GM19372 (cell line): ENCODE measurements around the gene OSBP2.
A peak's percentile ranks its signal among the peaks of the same experiment; 100 is the strongest.

Source experiments
- ATAC-seq: cut with Tn5 transposase; IDR thresholded peaks from one replicate; pipeline ENCODE4 v1.9.1; 2021; ENCODE audit warnings: mild to moderate bottlenecking, low read depth, moderate library complexity; ENCODE audit not compliant: unreplicated experiment

The OSBP2 gene, protein sequence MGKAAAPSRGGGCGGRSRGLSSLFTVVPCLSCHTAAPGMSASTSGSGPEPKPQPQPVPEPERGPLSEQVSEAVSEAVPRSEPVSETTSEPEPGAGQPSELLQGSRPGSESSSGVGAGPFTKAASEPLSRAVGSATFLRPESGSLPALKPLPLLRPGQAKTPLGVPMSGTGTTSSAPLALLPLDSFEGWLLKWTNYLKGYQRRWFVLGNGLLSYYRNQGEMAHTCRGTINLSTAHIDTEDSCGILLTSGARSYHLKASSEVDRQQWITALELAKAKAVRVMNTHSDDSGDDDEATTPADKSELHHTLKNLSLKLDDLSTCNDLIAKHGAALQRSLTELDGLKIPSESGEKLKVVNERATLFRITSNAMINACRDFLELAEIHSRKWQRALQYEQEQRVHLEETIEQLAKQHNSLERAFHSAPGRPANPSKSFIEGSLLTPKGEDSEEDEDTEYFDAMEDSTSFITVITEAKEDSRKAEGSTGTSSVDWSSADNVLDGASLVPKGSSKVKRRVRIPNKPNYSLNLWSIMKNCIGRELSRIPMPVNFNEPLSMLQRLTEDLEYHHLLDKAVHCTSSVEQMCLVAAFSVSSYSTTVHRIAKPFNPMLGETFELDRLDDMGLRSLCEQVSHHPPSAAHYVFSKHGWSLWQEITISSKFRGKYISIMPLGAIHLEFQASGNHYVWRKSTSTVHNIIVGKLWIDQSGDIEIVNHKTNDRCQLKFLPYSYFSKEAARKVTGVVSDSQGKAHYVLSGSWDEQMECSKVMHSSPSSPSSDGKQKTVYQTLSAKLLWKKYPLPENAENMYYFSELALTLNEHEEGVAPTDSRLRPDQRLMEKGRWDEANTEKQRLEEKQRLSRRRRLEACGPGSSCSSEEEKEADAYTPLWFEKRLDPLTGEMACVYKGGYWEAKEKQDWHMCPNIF

DNA sequence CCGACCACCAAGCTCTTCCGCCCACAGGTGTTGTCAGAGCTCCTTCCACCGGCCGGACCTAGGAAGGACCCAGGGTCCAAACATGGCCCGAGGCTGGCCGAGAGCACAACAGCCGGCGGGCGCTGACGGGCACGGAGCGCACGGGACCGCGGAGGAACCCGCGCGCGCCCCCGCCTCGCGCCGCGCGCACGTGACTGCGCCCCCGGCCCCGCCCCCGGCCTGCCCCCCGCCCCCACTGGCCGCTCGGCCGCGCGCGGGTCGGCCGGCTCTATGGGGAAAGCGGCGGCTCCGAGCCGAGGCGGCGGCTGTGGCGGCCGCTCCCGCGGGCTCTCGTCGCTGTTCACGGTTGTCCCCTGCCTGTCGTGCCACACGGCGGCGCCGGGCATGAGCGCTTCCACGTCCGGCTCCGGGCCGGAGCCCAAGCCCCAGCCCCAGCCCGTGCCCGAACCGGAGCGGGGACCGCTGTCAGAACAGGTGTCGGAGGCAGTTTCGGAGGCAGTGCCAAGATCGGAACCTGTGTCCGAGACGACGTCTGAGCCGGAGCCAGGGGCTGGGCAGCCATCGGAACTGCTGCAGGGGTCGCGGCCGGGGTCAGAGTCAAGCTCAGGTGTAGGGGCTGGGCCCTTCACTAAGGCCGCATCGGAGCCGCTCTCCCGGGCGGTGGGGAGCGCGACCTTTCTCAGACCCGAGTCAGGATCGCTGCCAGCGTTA is at the start of gene OSBP2:
TSS of gene OSBP2 (plus strand) at position 235 of the 711 bp plus-strand sequence. CDS start at position 271, 36 bp downstream.
- ATAC-seq: no peak

DNA sequence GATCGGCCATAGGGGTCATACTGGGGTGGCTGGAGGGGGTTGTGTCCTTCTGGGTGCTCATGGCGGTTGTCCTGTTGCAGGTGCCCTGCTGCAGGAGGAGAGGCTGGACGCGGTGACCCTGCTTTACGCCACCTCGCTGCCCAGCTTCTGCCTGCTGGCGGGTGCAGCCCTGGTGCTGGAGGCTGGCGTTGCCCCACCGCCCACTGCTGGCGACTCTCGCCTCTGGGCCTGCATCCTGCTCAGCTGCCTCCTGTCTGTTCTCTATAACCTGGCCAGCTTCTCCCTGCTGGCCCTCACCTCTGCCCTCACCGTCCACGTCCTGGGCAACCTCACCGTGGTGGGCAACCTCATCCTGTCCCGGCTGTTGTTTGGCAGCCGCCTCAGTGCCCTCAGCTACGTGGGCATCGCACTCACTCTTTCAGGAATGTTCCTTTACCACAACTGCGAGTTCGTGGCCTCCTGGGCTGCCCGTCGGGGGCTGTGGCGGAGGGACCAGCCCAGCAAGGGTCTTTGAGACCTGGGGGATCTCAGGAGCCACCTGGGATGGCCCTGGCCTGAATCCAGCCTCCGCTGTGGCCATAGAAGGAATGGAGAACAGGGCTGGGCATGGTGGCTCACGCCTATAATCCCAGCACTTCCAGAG is 48.0 kb upstream of the OSBP2 start:
- ATAC-seq: no peak

DNA sequence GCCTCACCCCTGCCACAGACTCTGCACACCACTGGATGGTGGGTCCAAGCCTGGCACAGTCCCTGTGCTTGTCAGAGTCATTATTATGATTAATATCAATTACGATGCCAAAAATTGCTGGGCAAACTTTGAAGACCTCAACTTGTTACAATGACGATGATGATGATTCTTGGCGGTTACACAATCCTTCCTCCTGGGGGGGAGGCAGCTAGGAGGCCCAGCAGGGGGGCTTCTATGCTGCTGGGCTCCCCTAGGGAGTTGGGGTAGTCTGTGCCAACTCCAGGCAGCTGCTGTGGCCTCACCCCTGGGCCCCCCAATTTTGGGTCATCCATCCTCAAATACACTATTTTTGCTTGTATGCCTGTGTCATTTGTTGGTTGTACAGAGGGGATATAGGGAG is 47.1 kb upstream of the OSBP2 start:
- ATAC-seq: no peak

DNA sequence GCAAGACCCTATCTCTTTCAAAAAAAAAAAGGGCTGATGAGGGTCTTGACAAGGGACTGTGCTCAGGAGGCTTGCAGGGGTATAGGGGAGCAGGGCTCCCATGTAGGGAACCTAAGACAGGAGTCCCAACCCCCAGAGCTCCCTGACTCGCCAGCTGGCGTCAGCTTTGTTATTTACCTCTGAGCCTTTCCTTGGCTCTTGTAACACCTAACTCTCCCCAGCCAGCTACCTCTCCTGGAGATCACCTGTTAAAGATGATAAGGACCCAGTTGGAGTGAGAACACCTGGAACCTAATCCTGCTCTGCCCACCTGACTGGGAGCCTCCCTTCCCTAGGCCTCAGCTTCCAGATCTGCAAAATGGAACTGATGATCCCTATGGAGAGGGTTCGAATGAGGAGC is 45.8 kb upstream of the OSBP2 start:
- ATAC-seq: no peak

DNA sequence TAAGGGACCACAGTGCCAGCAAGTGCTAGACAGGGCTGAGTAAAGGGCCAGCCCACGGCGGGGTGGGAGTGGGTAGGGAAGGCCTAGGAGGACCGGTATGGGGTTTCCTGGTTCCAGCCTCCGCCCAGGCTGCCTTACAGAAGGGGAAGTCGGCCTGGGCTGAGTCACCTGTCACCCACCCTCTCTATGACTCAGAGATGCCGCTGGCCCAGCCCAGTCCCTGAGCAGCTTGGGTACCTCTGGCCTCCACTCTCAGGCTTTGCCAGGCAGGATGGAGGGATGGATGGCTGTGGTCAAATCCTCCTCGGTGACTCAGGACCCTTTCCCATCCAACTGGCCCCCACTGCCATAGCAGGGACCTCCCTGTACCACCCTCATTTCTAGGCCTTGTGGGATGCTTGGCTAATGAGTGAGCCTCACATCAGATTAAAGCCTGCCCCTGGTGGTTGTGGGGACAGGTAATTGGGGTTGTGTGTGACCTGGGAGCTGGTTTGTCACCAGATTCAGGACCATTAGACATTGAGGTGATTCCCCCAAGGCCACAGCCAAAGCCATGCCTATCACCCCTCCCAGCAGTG is 45.2 kb upstream of the OSBP2 start:
- no peak for ATAC-seq

DNA sequence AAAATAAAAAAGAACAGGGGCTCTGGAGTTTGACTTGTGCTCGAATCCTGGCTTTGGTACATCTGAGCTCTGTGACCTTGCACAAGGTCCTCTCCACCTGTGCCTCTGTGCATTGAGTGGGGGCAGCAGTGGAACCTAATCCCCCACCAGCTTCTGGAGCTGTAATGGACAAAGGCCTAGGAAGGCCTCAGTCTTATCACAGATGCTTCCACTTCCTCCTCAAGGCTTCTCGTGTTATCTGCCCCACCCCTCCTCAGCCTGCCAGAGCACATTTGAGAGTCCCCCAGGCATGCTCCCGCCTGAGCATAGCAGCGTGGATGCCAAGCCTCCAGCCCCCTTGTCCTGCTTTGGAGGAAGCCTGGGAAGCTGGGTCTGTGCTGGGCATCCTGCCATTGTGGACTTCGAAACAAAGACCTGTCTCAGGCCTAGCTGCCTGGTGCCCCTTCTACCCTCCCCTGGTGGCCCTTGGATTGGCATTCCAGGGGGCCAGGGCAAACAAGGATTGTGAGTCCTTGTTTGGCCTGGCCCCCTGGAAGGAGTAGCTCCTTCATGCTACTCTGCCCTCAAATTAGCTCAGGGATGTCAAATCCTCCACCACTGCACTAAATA is 44.1 kb upstream of the OSBP2 start:
- no peak for ATAC-seq

DNA sequence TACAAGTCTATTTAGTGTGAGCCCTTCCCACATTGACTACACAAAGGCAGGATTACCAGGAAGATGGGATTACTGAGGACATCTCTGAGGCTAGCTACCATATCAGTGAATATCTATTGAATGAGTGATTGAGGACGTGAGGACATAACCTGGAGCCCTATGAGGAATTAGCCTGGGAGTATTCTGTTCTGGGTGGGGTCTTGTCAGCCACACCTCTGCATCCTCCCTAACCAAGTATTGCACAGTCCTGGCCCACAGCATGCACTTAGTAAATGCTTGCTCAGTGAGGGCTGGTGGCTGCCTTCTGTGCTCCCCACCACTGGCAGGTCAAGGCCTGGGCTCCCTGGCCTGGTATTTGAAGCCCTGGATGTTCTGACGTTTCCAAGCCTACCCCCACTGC is 41.8 kb upstream of the OSBP2 start:
- no peak for ATAC-seq

DNA sequence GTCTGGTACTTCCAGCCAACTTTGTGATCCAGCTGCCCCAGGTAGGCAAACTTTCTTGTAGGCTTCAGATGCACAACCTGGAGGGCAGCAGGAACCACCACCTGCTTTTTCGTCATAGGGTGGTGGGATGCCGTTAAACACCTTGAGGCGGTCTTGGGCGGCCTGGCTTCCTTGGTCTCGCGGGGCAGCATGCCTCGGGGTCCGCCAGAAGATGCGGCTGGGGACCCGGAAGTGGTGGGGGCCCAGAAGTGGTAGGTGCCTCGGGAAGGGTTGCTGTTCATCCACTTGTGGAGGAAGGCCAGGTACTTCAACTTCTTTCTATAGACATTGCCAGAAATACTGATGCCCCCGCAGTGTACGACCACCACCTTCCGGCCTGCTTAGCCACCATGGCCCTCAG is 40.3 kb upstream of the OSBP2 start:
- no peak for ATAC-seq

DNA sequence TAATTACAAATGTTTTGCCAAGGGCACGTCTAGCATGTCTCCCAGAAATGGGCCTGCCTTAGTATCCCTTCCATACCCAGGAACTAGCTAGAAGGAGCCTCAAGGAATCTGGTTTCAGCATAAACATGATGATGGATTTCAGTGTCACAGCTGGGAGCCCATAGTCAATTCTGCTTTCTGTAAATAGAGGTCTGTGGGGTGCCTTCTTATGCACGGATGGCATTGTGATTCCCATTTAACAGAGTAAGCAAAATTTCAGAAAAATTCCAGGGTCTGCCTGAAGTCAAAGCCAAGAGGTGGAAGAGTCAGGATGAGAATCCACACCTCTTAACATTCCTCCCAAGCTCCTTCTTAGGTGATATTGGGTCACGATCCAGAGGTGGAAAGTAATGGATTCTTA is 39.1 kb upstream of the OSBP2 start:
- ATAC-seq: no peak

DNA sequence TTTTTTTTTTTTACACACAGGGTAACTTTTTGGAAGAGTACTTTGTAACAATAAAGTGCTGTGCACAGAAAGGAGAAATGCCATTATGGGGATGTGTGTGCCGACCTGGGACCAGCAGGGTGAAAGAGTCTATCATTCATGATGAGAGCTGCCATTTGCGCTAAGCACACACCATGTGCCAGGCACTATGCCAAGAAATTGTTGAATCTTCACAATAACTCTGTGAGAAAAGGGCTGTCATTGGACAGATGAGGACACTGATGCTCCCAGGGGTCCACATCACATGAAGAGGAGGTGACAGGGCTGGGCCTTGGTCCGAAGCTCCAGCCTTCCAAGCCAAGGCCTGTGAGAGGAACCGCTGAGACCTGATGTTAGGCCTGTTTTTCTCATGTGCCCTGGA is 32.6 kb upstream of the OSBP2 start:
- ATAC-seq: no peak

DNA sequence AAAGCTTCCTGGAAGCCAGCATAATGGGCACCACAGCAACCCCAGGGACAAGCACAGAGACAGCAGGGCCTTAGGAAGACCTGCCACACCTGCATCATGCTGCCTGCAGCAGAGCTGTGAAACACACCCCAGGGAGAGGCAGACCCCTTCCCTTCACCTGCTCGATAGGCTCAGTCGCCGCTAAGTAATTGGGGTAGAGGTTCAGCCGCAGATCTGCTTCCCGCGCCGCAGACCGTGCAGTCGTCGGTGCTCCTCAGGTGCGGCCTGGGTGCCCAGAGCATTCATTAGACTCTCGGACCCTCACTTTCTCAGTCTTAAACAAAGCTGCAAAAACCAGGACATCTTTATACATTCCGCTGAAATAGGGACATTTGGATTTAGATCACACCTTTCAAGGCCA is 29.9 kb upstream of the OSBP2 start:
- no peak for ATAC-seq

DNA sequence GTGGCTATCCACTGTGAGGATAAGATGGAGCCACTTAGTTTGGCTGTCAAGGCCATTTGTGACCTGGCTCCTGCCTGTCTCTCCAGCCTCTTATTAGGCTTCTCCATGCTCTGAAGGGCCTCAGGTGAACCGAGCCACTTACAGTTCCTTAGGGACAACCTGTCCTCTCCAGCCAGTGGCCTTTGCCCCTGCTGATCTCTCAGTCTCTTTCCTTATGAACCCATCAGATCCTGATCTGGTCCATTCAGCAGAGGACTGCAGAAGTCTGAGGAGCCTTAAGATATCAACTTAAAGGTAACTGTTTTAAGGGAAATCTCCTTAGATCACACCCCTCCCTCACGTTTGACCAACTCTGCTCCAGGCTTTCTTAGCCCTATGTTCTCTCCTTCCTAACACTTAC is 29.4 kb upstream of the OSBP2 start:
- no peak for ATAC-seq

DNA sequence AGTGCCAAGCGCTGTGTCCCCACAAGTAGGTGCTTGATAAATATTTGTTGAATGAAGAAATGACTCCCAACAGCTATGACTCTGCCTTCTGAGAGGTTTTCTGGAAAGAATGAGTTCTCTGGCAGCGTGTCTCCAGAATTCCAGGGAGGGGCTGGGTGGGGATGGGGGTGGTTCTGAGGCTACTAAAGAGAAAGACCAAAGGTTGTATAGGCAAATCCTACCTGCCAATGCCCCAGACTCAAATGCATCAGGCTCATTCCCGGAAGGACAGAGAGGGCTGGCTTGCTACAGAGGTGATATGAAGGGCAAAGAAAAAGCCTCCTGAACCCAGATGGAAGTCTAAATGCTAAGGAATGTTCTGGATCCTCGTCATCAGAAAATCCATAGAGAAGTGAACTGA is 28.9 kb upstream of the OSBP2 start:
- ATAC-seq: no peak

DNA sequence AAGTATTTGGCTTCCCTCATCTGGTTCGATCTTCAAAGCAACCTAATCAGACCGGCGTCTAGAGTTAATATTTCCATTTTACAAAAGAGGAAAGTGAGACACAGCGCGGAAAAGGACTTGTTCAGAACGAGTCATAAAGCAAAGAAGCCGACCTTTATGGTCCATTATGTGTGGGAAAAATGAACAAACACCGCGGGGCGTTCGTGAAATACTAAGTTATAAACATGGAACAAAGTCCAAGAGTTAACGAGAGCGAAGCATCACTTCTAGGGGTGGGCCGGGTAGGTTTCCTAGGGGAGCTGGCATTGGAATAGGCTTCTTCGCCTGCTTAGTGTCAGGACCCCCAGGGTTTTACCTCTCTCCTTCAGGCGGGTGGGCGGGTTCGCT is 27.6 kb upstream of the OSBP2 start:
- no peak for ATAC-seq

DNA sequence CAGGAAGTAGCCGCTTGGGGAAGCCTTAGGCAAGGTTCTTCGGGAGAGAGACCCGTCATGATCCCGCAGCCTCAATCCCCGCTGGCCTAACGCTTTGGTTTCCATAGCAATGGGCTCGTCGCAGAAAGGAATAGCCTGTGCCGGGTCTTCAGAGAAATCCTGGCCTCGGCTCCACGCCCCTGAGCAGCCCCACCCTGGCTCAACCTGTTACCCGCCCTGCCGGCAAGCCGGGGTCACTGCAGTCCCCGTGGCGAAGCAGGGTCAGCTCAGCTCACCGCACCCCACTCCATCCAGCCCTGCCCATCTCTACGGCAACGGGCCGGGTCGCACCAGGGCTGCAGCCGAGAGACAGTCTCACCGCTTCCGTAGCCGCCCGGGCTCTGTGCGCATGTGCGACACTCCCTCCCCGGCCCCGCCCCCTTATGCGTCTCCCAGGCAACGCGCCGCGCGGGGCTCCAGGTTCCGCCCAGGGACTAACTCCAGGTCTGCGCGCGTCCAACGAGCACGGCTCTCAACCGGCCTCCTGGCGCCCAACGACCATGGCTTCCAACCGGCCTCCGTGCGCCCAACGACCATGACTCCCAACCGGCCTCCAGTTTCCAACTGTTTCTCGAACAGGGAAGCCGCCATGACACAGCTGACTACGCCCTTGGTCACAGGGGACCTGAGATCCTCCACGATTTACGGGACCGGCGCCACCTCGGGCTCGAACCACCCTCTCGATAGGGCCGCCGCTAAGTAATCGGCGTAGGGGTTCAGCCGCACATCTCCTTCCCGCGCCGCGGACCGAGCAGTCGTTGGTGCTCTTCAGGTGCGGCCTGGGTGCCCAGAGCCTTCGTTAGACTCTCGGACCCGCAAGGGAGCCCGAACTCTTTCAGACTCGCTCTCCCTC is 26.9 kb upstream of the OSBP2 start, which contains the start of gene DUSP18:
TSS of gene DUSP18 (minus strand) at position 382 of the 892 bp plus-strand sequence. CDS start 3,872 bp downstream, outside the sequence.
- peak; percentile 92 for ATAC-seq

DNA sequence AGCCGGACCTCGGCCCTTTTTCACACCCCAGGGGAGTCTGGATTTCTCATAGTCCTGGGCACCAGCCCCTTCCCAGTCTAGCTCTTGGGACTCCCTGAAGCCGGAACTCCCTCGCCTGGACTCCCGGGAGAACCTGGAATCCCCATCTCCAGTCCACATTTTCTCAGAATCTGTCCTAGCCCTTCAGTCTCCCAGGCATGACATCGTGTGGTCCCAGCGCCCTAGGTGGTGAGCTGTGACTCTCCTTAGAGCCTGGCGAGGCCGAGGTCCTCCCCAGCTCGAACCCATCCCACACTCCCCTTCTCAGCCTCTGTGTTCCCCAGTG is 26.3 kb upstream of the OSBP2 start:
- ATAC-seq: no peak

DNA sequence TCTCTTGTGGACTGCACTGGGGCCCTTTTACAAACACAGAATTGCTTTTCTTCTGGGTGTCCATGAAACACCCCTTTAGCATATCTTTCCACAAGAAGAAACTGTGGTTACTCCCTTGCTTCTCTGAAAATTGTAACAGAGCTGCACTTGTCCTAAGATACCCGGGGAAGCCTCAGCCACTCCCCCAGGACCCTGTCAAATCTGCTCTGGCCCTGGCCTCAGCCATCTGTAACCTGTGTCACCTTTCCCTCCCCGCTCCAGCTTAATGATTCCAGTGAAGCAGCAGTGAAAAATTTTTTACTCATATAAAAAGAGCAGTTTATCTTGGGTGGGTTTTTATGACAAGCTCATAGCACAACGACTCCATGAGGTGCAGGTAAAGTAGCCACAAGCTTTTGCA is 23.6 kb upstream of the OSBP2 start:
- no peak for ATAC-seq

DNA sequence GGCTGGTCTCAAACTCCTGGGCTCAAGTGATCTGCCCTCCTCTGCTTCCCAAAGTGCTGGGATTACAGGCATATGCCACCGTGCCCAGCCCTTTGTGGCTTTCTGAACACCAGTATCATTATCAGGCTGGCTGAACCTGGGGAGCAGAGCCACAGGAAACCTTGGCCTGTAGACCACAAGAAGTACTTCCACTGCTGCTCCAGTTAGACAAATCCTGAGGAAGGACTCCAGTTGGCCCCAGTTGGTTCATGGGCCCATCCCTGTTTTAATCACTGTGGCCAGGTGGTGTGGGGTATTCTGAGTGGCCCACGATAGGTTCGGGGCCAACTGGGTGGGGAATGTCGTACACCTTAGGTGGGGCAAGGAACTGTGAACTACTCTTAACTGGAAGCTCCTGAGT is 21.5 kb upstream of the OSBP2 start:
- no peak for ATAC-seq

DNA sequence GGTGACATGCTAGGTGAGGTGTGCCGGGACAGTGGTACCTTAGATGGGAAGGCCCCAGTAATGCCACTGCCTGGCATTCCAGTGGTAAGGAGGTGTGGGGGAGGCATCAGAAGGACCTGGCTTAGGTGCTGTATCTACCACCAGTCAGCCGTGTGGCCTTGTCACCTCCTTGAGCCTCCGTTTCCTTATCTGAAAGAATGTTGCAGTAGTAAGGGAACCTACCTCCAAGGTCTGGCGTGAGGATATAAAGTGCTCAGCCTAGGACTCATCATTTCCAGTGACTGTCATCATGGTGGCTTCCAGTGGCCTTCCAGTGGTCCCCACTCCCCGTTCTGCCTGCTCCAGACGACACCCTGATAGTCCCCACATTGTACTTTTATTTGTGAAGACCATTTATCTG is 20.2 kb upstream of the OSBP2 start:
- ATAC-seq: no peak
